GM23248 (cell line): ENCODE results near the gene SLC16A8. TPM values are rescaled to one million over a fixed set of nuclear protein-coding genes. Genes with fewer than 3 reads are reported as not detected.

ENCODE experiments used
- DNase-seq: peaks from one replicate; pipeline ENCODE4 v3.0.0-alpha.2; 2015
- H2AFZ ChIP-seq: fragments of 200-600 bp; sonication (generic); 2 replicates; pipeline ENCODE4 v1.6.1; 2016; ENCODE audit warnings: antibody characterized with exemption
- H3F3A ChIP-seq: fragments of 200-600 bp; sonication (generic); 2 replicates; pipeline ENCODE4 v1.6.1; 2016; ENCODE audit warnings: mild to moderate bottlenecking, antibody characterized with exemption, mixed run types; ENCODE audit not compliant: insufficient read depth
- H3K27ac ChIP-seq: fragments of 200-600 bp; sonication (generic); 2 replicates; pipeline ENCODE4 v1.5.1; 2016; ENCODE audit warnings: mild to moderate bottlenecking
- H3K27me3 ChIP-seq: fragments of 200-600 bp; sonication (generic); replicated peaks from 2 replicates; pipeline ENCODE4 v1.6.1; 2016; ENCODE audit warnings: mild to moderate bottlenecking; ENCODE audit not compliant: insufficient read depth
- H3K36me3 ChIP-seq: fragments of 200-600 bp; sonication (generic); 2 replicates; pipeline ENCODE4 v1.6.1; 2016; ENCODE audit warnings: low read depth, mild to moderate bottlenecking
- H3K4me1 ChIP-seq: fragments of 200-600 bp; sonication (generic); 2 replicates; pipeline ENCODE4 v1.6.1; 2016; ENCODE audit warnings: mild to moderate bottlenecking; ENCODE audit not compliant: insufficient read depth
- H3K4me2 ChIP-seq: fragments of 200-600 bp; sonication (generic); one replicate; pipeline ENCODE4 v1.6.1; 2016; ENCODE audit warnings: mild to moderate bottlenecking; ENCODE audit not compliant: unreplicated experiment
- H3K4me3 ChIP-seq: fragments of 200-600 bp; sonication (generic); 2 replicates; pipeline ENCODE4 v1.5.1; 2016; ENCODE audit warnings: mild to moderate bottlenecking
- H3K79me2 ChIP-seq: fragments of 200-600 bp; sonication (generic); 2 replicates; pipeline ENCODE4 v1.6.1; 2016; ENCODE audit warnings: mild to moderate bottlenecking; ENCODE audit not compliant: insufficient read depth
- H3K9ac ChIP-seq: fragments of 200-600 bp; sonication (generic); 2 replicates; pipeline ENCODE4 v1.6.1; 2016; ENCODE audit warnings: mild to moderate bottlenecking
- H3K9me2 ChIP-seq: fragments of 200-600 bp; sonication (generic); 2 replicates; pipeline ENCODE4 v1.6.1; 2016; ENCODE audit warnings: mixed run types, mild to moderate bottlenecking, moderate library complexity; ENCODE audit not compliant: insufficient read depth
- H3K9me3 ChIP-seq: fragments of 200-600 bp; sonication (generic); one replicate; pipeline ENCODE4 v1.6.1; 2017; ENCODE audit warnings: low read depth
- H4K20me1 ChIP-seq: fragments of 200-600 bp; sonication (generic); 2 replicates; pipeline ENCODE4 v1.6.0; 2016; ENCODE audit not compliant: insufficient read depth
- EZH2 ChIP-seq: fragments of 200-600 bp; sonication (generic); IDR thresholded peaks from 2 replicates; pipeline ENCODE4 v1.6.1; 2018; ENCODE audit warnings: antibody characterized with exemption, mild to moderate bottlenecking; ENCODE audit not compliant: insufficient read depth, poor library complexity, severe bottlenecking
- EZH2phosphoT487 ChIP-seq: fragments of 200-600 bp; sonication (generic); IDR thresholded peaks from 2 replicates; pipeline ENCODE4 v1.6.1; 2018; ENCODE audit warnings: antibody characterized with exemption, moderate library complexity, mild to moderate bottlenecking, low read depth; ENCODE audit not compliant: insufficient read depth
- WGBS, 2 experiments: methylation state at CpG; one replicate each; pipeline ENCODE4 v1.1.6; 2015 to 2017; ENCODE audit warnings: low lambda C conversion rate in 2 of 2, low coverage in 1 of 2; ENCODE audit errors: missing lambda C conversion rate in 2 of 2; 5-methylcytosine and 5-hydroxymethylcytosine counted together
- in situ Hi-C: fragments of 300-500 bp; cut with MboI; formaldehyde crosslinking; loops from 2 replicates; pipeline ENCODE4 v1.15.0; 2020
- polyA plus RNA-seq: library from polyadenylated mRNA; unstranded; fragments of >200 nt; fragmentation: Nextera tagmentation; extraction: Ambion mirVana; gene quantifications from 2 replicates; pipeline ENCODE4 v1.2.1, GENCODE V29; 2016
- total RNA-seq: library from RNA; depleted of rRNA; stranded (reverse); fragments of >200 nt; shearing (Covaris generic); gene quantifications from 2 replicates; pipeline ENCODE4 v1.2.3, GENCODE V29; 2014

SLC16A8 gene
- total and polyA plus RNA-seq, 2 experiments from 2014 or later, result 1.3 to 1.4 TPM

DNA sequence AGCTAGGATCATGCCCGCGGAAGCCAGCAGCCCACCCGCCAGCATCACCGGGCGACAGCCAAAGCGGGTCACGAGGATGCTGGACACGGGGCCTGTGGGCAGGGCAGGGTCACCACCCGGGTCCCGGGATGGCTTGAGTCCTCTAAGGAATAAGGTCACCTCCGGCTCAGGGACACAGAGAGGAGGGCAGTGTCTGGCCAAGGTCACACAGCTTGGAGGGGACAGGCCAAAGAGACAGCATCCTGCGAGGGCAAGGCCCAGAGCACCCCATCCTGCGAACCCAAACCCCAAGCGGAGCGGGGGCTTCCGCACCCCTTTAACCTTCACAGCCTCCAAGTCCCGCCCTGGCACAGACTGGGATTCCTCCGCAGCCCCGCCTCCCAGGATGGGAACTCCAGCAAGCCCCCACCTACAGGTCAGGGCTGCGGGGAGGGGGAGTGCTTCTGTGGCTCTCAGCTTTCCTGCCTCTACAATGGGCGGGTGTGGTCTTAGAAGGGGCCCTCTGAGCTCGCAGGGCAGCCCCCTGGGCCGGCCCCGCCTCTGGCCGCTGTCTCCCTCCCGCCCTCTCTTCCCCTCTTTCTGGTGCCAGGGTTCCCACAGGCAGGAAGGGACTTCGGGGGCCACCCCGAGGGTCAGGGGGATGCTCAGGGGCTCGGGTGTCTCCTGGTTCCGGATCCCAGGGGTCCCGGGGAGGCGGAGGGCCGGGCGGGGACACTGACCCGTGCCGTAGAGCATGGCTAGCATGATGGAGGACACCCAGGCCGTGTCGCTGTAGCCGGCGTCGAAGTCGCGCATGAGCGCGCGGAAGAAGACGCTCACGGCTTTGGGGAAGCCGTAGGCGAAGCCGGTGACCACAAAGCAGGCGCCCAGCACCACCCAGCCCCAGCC is 1.8 kb downstream of the SLC16A8 start:
- in situ Hi-C loops, result no loop called here
- no peaks in the 10 kb centered on the region for H3K36me3 ChIP-seq
- no peak overlapping the region for H3K27ac ChIP-seq
- no peaks in the 10 kb centered on the region for H3K9me2 ChIP-seq
- H3K79me2 ChIP-seq, result no peaks in the 10 kb centered on the region
- WGBS, 2 experiments, result 62 to 72% methylated on average over 37 to 52 of the region's 52 CpGs
- no peaks in the 10 kb centered on the region for H3K27me3 ChIP-seq
- no peak overlapping the region for H2AFZ ChIP-seq
- H3F3A ChIP-seq, result no peaks in the 10 kb centered on the region
- no peaks in the 10 kb centered on the region for H3K9me3 ChIP-seq
- H3K9ac ChIP-seq, result no peak overlapping the region
- no peak for DNase-seq
- H3K4me1 ChIP-seq, result no peaks in the 10 kb centered on the region
- H3K4me3 ChIP-seq, result peak overlapping the region; percentile 45; the same call in 1 of the 2 replicates
- H3K4me2 ChIP-seq, result peak overlapping the region; percentile 32
- TF ChIP-seq EZH2 (no peak), EZH2phosphoT487 (no peak)
- no peaks in the 10 kb centered on the region for H4K20me1 ChIP-seq

DNA sequence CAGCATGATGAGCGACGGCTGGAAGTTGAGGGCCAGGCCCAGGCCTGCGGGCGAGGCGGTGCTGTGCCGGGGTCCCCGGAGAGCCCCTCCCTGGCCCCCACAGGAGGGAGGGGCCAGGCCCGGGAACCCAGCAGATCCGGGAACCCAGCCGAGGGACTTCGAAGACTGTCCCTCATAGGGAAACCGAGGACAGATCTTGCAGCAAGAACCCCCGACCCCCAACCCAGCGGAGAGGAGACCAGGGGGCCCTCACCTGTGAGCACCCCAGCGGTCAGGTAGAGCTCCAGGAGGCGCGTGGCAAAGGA is 2.4 kb downstream of the SLC16A8 start:
- H2AFZ ChIP-seq, result peak overlapping the region; percentile 71; the same call in 1 of the 2 replicates
- peak overlapping the region; percentile 45 for H3K4me3 ChIP-seq
- H4K20me1 ChIP-seq, result no peaks in the 10 kb centered on the region
- H3K79me2 ChIP-seq, result no peaks in the 10 kb centered on the region
- H3K4me2 ChIP-seq, result peak overlapping the region; percentile 32
- H3K27ac ChIP-seq, result no peak overlapping the region
- H3K9me2 ChIP-seq, result no peaks in the 10 kb centered on the region
- no peaks in the 10 kb centered on the region for H3K9me3 ChIP-seq
- no peaks in the 10 kb centered on the region for H3F3A ChIP-seq
- H3K9ac ChIP-seq, result no peak overlapping the region
- H3K36me3 ChIP-seq, result no peaks in the 10 kb centered on the region
- 8 to 18% methylated on average over 11 to 13 of the region's 17 CpGs for WGBS, 2 experiments
- no peaks in the 10 kb centered on the region for H3K4me1 ChIP-seq
- TF ChIP-seq EZH2, result no peak
- no peak for TF ChIP-seq EZH2phosphoT487
- no peak for DNase-seq
- in situ Hi-C loops, result no loop called here
- no peaks in the 10 kb centered on the region for H3K27me3 ChIP-seq

DNA sequence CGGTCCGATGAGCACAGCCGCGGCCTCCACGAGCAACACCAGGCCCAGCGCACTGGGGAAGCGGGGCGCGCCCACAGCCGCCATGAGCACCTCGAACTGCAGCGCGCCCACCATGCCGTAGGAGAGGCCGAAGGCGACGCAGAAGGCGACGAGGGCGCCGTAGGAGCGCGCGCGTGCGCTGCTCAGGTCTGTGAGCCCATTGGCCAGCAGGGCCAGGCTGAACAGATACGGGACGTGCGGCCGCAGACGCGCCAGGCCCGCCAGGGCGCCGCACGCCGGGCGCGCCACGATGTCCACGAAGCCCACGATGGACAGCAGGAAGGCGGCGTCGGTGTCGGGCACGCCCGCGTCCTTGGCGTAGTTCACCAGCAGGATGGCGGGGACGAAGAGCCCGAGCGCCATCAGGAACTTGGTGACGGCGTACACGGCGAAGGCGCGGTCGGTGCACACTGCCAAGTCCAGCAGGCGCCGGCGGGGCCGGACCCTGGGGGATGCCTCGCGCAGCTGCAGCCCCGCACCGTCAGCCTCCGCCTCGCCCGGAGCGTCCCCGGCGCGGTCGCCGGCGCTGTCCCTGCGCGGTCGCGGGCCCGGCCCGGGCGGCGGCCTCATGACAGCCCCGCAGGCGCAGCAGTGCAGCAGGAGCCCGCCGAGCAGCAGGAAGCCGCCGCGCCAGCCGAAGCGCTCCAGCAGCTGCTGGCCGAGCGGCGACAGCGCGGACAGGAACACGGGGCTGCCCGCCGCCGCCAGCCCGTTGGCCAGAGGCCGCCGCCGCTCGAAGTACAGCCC is 2.9 kb downstream of the SLC16A8 start:
- H3K36me3 ChIP-seq, result no peaks in the 10 kb centered on the region
- 5 to 10% methylated on average over 72 to 75 of the region's 110 CpGs for WGBS, 2 experiments
- no peak overlapping the region for H3K27ac ChIP-seq
- H3K9ac ChIP-seq, result no peak overlapping the region
- H3K4me3 ChIP-seq, result peak overlapping the region; percentile 45
- H3K9me2 ChIP-seq, result no peaks in the 10 kb centered on the region
- H3F3A ChIP-seq, result no peaks in the 10 kb centered on the region
- no peaks in the 10 kb centered on the region for H3K4me1 ChIP-seq
- H4K20me1 ChIP-seq, result no peaks in the 10 kb centered on the region
- H3K79me2 ChIP-seq, result no peaks in the 10 kb centered on the region
- H3K27me3 ChIP-seq, result no peaks in the 10 kb centered on the region
- peak overlapping the region; percentile 32 for H3K4me2 ChIP-seq
- in situ Hi-C loops, result no loop called here
- TF ChIP-seq EZH2phosphoT487 (no peak), EZH2 (no peak)
- H2AFZ ChIP-seq, result peak overlapping the region; percentile 71
- no peaks in the 10 kb centered on the region for H3K9me3 ChIP-seq
- DNase-seq, result peak; percentile 67

DNA sequence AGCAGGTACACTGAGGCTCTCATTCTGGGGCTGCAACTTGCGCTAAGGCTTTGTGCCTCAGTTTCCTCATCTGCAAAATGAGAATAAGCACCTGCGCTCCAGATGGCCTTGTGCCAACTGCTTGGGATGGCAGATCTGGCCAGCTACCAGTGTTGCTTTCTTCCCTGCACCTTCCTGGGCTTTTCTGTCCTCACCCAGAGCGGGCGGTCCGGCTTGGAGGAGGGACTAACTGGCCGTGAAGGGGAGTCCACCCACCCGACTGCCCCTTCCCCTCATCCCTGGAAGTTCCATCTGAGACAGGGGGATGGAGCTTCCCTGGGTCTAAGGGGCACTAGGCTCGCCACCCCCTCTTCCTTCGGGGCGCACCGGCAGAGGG is 3.5 kb downstream of the SLC16A8 start:
- no peak for DNase-seq
- 54 to 59% methylated on average over 11 of the region's 11 CpGs for WGBS, 2 experiments
- H2AFZ ChIP-seq, result peak overlapping the region; percentile 71

More for the DNA sequence above, 3.5 kb downstream of the SLC16A8 start:
- Histone ChIP-seq H3K4me2 (no peak overlapping the region), H3K36me3 (no peaks in the 10 kb centered on the region), H3K27ac (no peak overlapping the region), H3F3A (no peaks in the 10 kb centered on the region), H4K20me1 (no peaks in the 10 kb centered on the region), H3K79me2 (no peaks in the 10 kb centered on the region), H3K9ac (no peak overlapping the region), H3K4me1 (no peaks in the 10 kb centered on the region), H3K9me2 (no peaks in the 10 kb centered on the region), H3K9me3 (no peaks in the 10 kb centered on the region), H3K4me3 (peak overlapping the region; percentile 45), H3K27me3 (no peaks in the 10 kb centered on the region)
- in situ Hi-C loops, result no loop called here
- TF ChIP-seq EZH2, result no peak
- no peak for TF ChIP-seq EZH2phosphoT487
